Measurements from ENCODE around the gene RIMBP2. TPM values are rescaled to one million over a fixed set of nuclear protein-coding genes. Genes with fewer than 3 reads are reported as not detected.

The RIMBP2 gene
- polyA plus RNA-seq, 1 donor (not counting 4 experiments of a cell fraction or from before 2014, with no cell fraction given), result 0.16 TPM

DNA sequence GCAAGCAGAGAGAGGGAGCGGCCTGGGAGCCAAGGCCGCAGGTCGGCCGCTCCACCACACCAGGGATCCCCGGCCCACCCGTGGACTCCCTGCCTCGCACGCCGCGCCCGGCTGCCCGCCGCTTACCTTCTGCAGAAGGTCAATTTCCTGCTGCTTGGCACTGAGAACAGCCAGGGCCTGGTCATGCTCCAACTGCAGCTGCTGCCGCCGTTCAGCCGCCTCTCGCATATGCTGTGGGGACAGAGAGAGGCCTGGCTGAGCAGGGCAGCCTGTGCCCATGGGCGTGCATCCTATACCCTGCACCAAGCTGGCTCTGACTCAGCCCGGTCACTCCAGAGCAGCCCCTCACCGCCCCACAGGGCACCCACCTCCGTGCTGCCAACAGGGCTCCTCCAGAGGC lies 237.3 kb downstream of the RIMBP2 start:
- no peaks in the 10 kb centered on the region for H3K27me3 ChIP-seq (ENCODE audit: control insufficient read depth, extremely low read depth, insufficient read depth, low read length)
- no peaks in the 10 kb centered on the region for H3K79me2 ChIP-seq (ENCODE audit: control insufficient read depth, insufficient read depth, low read length)
- no peaks in the 10 kb centered on the region for H4K20me1 ChIP-seq (ENCODE audit: control insufficient read depth, extremely low read depth, insufficient read depth, low read length)
- H3K4me3 ChIP-seq (ENCODE audit: control insufficient read depth in 2 of 3, extremely low read depth in 1 of 3, insufficient read depth in 2 of 3, low read depth in 1 of 3, low read length in 3 of 3), result no peak overlapping the region
- H3K9me1 ChIP-seq (ENCODE audit: control insufficient read depth, extremely low read depth, insufficient read depth, low read length), result no peaks in the 10 kb centered on the region
- H3K27ac ChIP-seq (ENCODE audit: control insufficient read depth, insufficient read depth, low read length), result no peak overlapping the region
- no peak overlapping the region for H2AFZ ChIP-seq (ENCODE audit: control insufficient read depth, low read length)
- no peak overlapping the region for H3K4me2 ChIP-seq (ENCODE audit: control insufficient read depth, extremely low read depth, insufficient read depth, low read depth, low read length)
- H3K36me3 ChIP-seq (ENCODE audit: control insufficient read depth in 2 of 2, extremely low read depth in 1 of 2, insufficient read depth in 2 of 2, low read length in 2 of 2), result no peaks in the 10 kb centered on the region
- no peak for DNase-seq (ENCODE audit: low read depth, low spot score)
- dilution Hi-C loops (cut with MboI; ENCODE audit: extremely low pct_ligation_motif_present, low sequenced_read_pairs), result no loop called here
- H3K4me1 ChIP-seq (ENCODE audit: control insufficient read depth, extremely low read depth, insufficient read depth, low read length), result no peaks in the 10 kb centered on the region
- no peak overlapping the region for H3K9ac ChIP-seq (ENCODE audit: control insufficient read depth, extremely low read depth, insufficient read depth, low read length)
- FAIRE-seq, result no peak
- TF ChIP-seq, protein P1, sequence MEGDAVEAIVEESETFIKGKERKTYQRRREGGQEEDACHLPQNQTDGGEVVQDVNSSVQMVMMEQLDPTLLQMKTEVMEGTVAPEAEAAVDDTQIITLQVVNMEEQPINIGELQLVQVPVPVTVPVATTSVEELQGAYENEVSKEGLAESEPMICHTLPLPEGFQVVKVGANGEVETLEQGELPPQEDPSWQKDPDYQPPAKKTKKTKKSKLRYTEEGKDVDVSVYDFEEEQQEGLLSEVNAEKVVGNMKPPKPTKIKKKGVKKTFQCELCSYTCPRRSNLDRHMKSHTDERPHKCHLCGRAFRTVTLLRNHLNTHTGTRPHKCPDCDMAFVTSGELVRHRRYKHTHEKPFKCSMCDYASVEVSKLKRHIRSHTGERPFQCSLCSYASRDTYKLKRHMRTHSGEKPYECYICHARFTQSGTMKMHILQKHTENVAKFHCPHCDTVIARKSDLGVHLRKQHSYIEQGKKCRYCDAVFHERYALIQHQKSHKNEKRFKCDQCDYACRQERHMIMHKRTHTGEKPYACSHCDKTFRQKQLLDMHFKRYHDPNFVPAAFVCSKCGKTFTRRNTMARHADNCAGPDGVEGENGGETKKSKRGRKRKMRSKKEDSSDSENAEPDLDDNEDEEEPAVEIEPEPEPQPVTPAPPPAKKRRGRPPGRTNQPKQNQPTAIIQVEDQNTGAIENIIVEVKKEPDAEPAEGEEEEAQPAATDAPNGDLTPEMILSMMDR (optimal IDR thresholded peaks at IDR 0.05 in 1 of 3, IDR thresholded peaks at IDR 0.05 in 1 of 3, conservative IDR thresholded peaks at IDR 0.05 in 1 of 3; ENCODE audit: extremely low read depth in 1 of 3, insufficient read depth in 2 of 3, low read length in 3 of 3), result no peak
- TF ChIP-seq EZH2 (IDR thresholded peaks at IDR 0.05; ENCODE audit: low read length), result no peak
- H3K9me3 ChIP-seq (ENCODE audit: control insufficient read depth, low read depth, low read length), result no peaks in the 10 kb centered on the region

DNA sequence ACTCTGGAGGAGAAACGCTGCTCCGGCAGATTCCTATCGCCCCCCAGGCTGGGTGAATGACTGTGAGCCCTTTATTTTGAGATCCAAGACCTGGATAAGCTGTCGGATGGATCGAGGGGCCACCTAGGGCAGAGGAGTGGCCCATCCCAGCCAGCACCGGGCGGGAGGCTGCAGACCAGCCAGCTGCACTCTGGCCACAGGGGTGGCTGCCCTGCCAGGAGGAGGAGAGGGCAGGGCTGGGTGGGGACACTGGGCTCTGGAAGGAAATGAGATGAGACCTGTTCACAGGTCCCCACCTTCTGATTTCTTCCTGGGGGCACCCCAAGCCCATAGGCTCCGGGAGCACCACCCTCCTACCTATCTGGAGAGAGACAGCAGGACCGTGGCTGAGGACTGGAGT lies 238.4 kb downstream of the RIMBP2 start:
- no peak overlapping the region for H3K4me2 ChIP-seq (ENCODE audit: control insufficient read depth, extremely low read depth, insufficient read depth, low read depth, low read length)
- no peaks in the 10 kb centered on the region for H3K27me3 ChIP-seq (ENCODE audit: control insufficient read depth, extremely low read depth, insufficient read depth, low read length)
- no peaks in the 10 kb centered on the region for H3K79me2 ChIP-seq (ENCODE audit: control insufficient read depth, insufficient read depth, low read length)
- H3K9me3 ChIP-seq (ENCODE audit: control insufficient read depth, low read depth, low read length), result no peaks in the 10 kb centered on the region
- no peak overlapping the region for H3K4me3 ChIP-seq (ENCODE audit: control insufficient read depth in 2 of 3, extremely low read depth in 1 of 3, insufficient read depth in 2 of 3, low read depth in 1 of 3, low read length in 3 of 3)
- FAIRE-seq (no peak), DNase-seq (ENCODE audit: low read depth, low spot score) (no peak)
- TF ChIP-seq, protein P1 (optimal IDR thresholded peaks at IDR 0.05 in 1 of 3, IDR thresholded peaks at IDR 0.05 in 1 of 3, conservative IDR thresholded peaks at IDR 0.05 in 1 of 3; ENCODE audit: extremely low read depth in 1 of 3, insufficient read depth in 2 of 3, low read length in 3 of 3), result no peak
- TF ChIP-seq EZH2 (IDR thresholded peaks at IDR 0.05; ENCODE audit: low read length), result no peak
- H3K27ac ChIP-seq (ENCODE audit: control insufficient read depth, insufficient read depth, low read length), result no peak overlapping the region
- no peaks in the 10 kb centered on the region for H3K9me1 ChIP-seq (ENCODE audit: control insufficient read depth, extremely low read depth, insufficient read depth, low read length)
- H3K9ac ChIP-seq (ENCODE audit: control insufficient read depth, extremely low read depth, insufficient read depth, low read length), result no peak overlapping the region
- no peaks in the 10 kb centered on the region for H4K20me1 ChIP-seq (ENCODE audit: control insufficient read depth, extremely low read depth, insufficient read depth, low read length)
- H2AFZ ChIP-seq (ENCODE audit: control insufficient read depth, low read length), result no peak overlapping the region
- H3K4me1 ChIP-seq (ENCODE audit: control insufficient read depth, extremely low read depth, insufficient read depth, low read length), result no peaks in the 10 kb centered on the region
- dilution Hi-C loops (cut with MboI; ENCODE audit: extremely low pct_ligation_motif_present, low sequenced_read_pairs), result no loop called here
- H3K36me3 ChIP-seq (ENCODE audit: control insufficient read depth in 2 of 2, extremely low read depth in 1 of 2, insufficient read depth in 2 of 2, low read length in 2 of 2), result no peaks in the 10 kb centered on the region
